Effector memory CD4-positive, alpha-beta T cell (primary cell): Measurements from ENCODE around the gene PCDHB10.
"Not testable (repeated sequence)": the region's sequence is repeated elsewhere in the genome, so short reads cannot be mapped to it uniquely, and the experiment has no call there.

Experiments used
- DNase-seq, 3 donors: peaks; one replicate each; pipeline ENCODE4 v3.0.0-alpha.2; 2020
- H3K27ac ChIP-seq: 2 replicates; pipeline ENCODE4 v1.7.0; 2013; ENCODE audit warnings: mild to moderate bottlenecking, low read length, moderate library complexity; ENCODE audit not compliant: insufficient read depth, poor library complexity, severe bottlenecking
- H3K27me3 ChIP-seq: replicated peaks from 2 replicates; pipeline ENCODE4 v1.7.0; 2013; ENCODE audit warnings: mild to moderate bottlenecking, low read length; ENCODE audit not compliant: insufficient read depth, control insufficient read depth, poor library complexity, severe bottlenecking
- H3K36me3 ChIP-seq: 2 replicates; pipeline ENCODE4 v1.7.0; 2013; ENCODE audit warnings: mild to moderate bottlenecking, low read length, moderate library complexity; ENCODE audit not compliant: control insufficient read depth, insufficient read depth
- H3K4me1 ChIP-seq: 2 replicates; pipeline ENCODE4 v1.7.0; 2013; ENCODE audit warnings: low read length, mild to moderate bottlenecking; ENCODE audit not compliant: control insufficient read depth, insufficient read depth, poor library complexity, severe bottlenecking
- H3K4me3 ChIP-seq: 2 replicates; pipeline ENCODE4 v1.7.0; 2013; ENCODE audit warnings: low read length, low read depth, mild to moderate bottlenecking; ENCODE audit not compliant: insufficient read depth, poor library complexity, severe bottlenecking
- H3K9me3 ChIP-seq: 2 replicates; pipeline ENCODE4 v1.7.0; 2013; ENCODE audit warnings: mild to moderate bottlenecking, low read length, moderate library complexity; ENCODE audit not compliant: control insufficient read depth
- total RNA-seq, 3 donors: gene quantifications; one replicate each; lab custom pipeline; 2026; lab: John Stamatoyannopoulos, UW

Gene PCDHB10
- total RNA-seq: 0 reads per million in 3 donors

- Histone ChIP-seq H3K27ac (no peak within 1 kb of the TSS), H3K4me1 (no peaks in the 10 kb centered on the region), H3K4me3 (no peak within 1 kb of the TSS), H3K27me3 (peaks cover 4% of the 10 kb centered on the region), H3K9me3 (no peaks in the 10 kb centered on the region), H3K36me3 (no peaks in the 10 kb centered on the region)
- DNase-seq: peak in 1 of 3 donors; percentile 8
Measured at GRCh38 chr5:141192110-141192725, at the start of gene PCDHB10. Gene PCDHB10 (plus strand): TSS chr5:141192353. CDS start chr5:141192553, 200 bp downstream.

GRCh38 chr5:141149812-141150211 is 42.3 kb upstream of the PCDHB10 start, which contains the start of gene PCDHB6:
Gene PCDHB6 (plus strand): TSS chr5:141150057. CDS start chr5:141150258, 201 bp downstream.
- DNase-seq: no peak
- Histone ChIP-seq H3K4me1 (no peaks in the 10 kb centered on the region), H3K36me3 (no peaks in the 10 kb centered on the region), H3K27me3 (peaks cover 8% of the 10 kb centered on the region), H3K9me3 (no peaks in the 10 kb centered on the region), H3K27ac (no peak within 1 kb of the TSS), H3K4me3 (no peak within 1 kb of the TSS)

GRCh38 chr5:141150224-141150992 is 41.7 kb upstream of the PCDHB10 start:
- Histone ChIP-seq H3K4me1 (no peaks in the 10 kb centered on the region), H3K27me3 (peaks cover 8% of the 10 kb centered on the region), H3K27ac (no peak overlapping the region), H3K9me3 (no peaks in the 10 kb centered on the region), H3K36me3 (no peaks in the 10 kb centered on the region), H3K4me3 (no peak overlapping the region)
- no peak for DNase-seq

GRCh38 chr5:141150993-141151325 is 41.2 kb upstream of the PCDHB10 start:
- no peaks in the 10 kb centered on the region for H3K9me3 ChIP-seq

GRCh38 chr5:141151632-141152031 is 40.5 kb upstream of the PCDHB10 start:
- not testable (repeated sequence) for H3K4me3 ChIP-seq, H3K4me1 ChIP-seq, H3K9me3 ChIP-seq, H3K27ac ChIP-seq, H3K36me3 ChIP-seq, DNase-seq
- peaks cover 12% of the 10 kb centered on the region for H3K27me3 ChIP-seq

More at GRCh38 chr5:141150993-141151325, 41.2 kb upstream of the PCDHB10 start:
- Histone ChIP-seq H3K4me3 (no peak overlapping the region), H3K27me3 (peaks cover 12% of the 10 kb centered on the region), H3K27ac (no peak overlapping the region), H3K4me1 (no peaks in the 10 kb centered on the region), H3K36me3 (no peaks in the 10 kb centered on the region)
- no peak for DNase-seq

GRCh38 chr5:141152096-141152495 is 40.1 kb upstream of the PCDHB10 start:
- H3K4me3 ChIP-seq, DNase-seq, H3K36me3 ChIP-seq, H3K9me3 ChIP-seq, H3K27ac ChIP-seq, H3K4me1 ChIP-seq: not testable (repeated sequence)
- H3K27me3 ChIP-seq: peaks cover 12% of the 10 kb centered on the region

DNA sequence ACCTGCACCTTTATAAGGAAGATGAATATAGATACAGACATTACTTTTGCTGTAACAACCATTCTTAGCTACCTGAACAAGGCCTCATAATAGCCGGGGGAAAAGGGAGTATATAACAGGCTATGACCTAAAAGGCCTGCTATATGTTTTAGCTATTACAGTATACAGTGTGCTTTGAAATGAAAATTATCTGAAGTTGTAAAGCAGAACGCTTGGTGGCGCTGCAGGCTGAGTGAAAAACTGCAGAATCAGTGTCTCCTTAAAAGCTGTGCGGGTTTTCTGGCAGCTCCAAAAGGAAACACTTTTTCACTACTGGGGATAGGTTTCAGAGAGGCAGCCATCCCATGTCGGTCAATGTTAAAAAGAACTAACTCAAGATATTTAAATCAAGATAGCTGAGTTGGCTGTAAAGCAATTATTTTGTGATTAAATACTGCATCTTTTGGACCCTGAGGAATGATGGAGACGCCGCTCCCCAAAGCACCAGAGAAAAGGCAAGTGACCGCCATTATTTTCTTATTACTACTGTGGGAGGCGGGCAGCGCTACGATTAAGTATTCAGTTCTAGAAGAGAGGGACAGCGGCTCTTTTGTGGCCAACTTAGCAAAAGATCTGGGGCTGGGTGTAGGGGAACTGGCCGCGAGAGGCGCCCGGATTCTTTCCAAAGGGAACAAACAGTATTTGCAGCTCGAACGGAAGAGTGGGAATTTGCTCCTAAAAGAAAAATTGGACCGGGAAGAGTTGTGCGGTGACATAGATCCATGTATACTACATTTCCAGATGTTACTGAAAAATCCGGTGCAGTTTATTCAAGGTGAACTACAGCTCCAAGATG is 36.4 kb upstream of the PCDHB10 start:
- H3K4me1 ChIP-seq: no peaks in the 10 kb centered on the region
- no peaks in the 10 kb centered on the region for H3K36me3 ChIP-seq
- DNase-seq: no peak
- H3K27me3 ChIP-seq: peaks cover 7% of the 10 kb centered on the region
- H3K4me3 ChIP-seq: no peak overlapping the region
- H3K9me3 ChIP-seq: no peaks in the 10 kb centered on the region
- H3K27ac ChIP-seq: no peak overlapping the region

- H3K36me3 ChIP-seq, H3K4me3 ChIP-seq, H3K27ac ChIP-seq, H3K9me3 ChIP-seq, DNase-seq, H3K4me1 ChIP-seq, H3K27me3 ChIP-seq: not testable (repeated sequence)
Measured at GRCh38 chr5:141157356-141157755, 34.8 kb upstream of the PCDHB10 start.

DNA sequence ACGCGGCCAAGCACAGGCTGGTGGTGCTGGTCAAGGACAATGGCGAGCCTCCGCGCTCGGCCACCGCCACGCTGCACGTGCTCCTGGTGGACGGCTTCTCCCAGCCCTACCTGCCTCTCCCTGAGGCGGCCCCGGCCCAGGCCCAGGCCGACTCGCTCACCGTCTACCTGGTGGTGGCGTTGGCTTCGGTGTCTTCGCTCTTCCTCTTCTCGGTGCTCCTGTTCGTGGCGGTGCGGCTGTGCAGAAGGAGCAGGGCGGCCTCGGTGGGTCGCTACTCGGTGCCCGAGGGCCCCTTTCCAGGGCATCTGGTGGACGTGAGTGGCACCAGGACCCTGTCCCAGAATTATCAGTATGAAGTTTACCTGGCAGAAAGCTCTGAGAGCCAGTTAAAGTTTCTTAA is 34.3 kb upstream of the PCDHB10 start:
- not testable (repeated sequence) for H3K36me3 ChIP-seq, H3K27me3 ChIP-seq, H3K9me3 ChIP-seq, H3K27ac ChIP-seq, H3K4me3 ChIP-seq, DNase-seq, H3K4me1 ChIP-seq
